Measurements from ENCODE around the gene POTEM.
"Not testable (repeated sequence)": the region's sequence is repeated elsewhere in the genome, so short reads cannot be mapped to it uniquely, and the experiment has no call there.

Gene POTEM

GRCh38 chr14:19038060-19038664 lies 70.9 kb downstream of the POTEM start:
- not testable (repeated sequence) for DNase-seq

GRCh38 chr14:19038785-19039184 lies 71.6 kb downstream of the POTEM start:
- DNase-seq: not testable (repeated sequence)

GRCh38 chr14:19043384-19043783 lies 76.2 kb downstream of the POTEM start:
- not testable (repeated sequence) for DNase-seq
